GM20000 (cell line): ENCODE results near the gene LIN54.
"Not testable (repeated sequence)": the region's sequence is repeated elsewhere in the genome, so short reads cannot be mapped to it uniquely, and the experiment has no call there.

Experiments
- DNase-seq: peaks from one replicate; pipeline ENCODE4 v3.0.0; 2012; ENCODE audit warnings: low spot score
- CTCF ChIP-seq: IDR thresholded peaks from 2 replicates; pipeline ENCODE4 v1.5.1; 2012; ENCODE audit warnings: mild to moderate bottlenecking, control low read depth; ENCODE audit errors: extremely low read depth, missing control alignments

The LIN54 gene

GRCh38 chr4:83010522-83011318 is at the start of gene LIN54:
Gene LIN54, minus strand, starts transcription at chr4:83010823. Its CDS starts 25,979 bp downstream, at chr4:82984844.
- DNase-seq: peak; percentile 88
- no peak for TF ChIP-seq CTCF

- DNase-seq: peak; percentile 14
- no peak for TF ChIP-seq CTCF
These were observed 44.3 kb upstream of the LIN54 start for GRCh38 chr4:83054928-83055327.

GRCh38 chr4:83048781-83049180 is 38.2 kb upstream of the LIN54 start:
- not testable (repeated sequence) for DNase-seq

GRCh38 chr4:83046693-83047473 is 36.3 kb upstream of the LIN54 start:
- DNase-seq: no peak
- no peak for TF ChIP-seq CTCF

GRCh38 chr4:83043801-83044407 is 33.3 kb upstream of the LIN54 start:
- no peak for DNase-seq
- no peak for TF ChIP-seq CTCF

- not testable (repeated sequence) for DNase-seq
These were observed 32.5 kb upstream of the LIN54 start for GRCh38 chr4:83043157-83043556.

- DNase-seq: no peak
- TF ChIP-seq CTCF: no peak
These were observed 29.6 kb upstream of the LIN54 start for GRCh38 chr4:83040269-83040668.

- no peak for TF ChIP-seq CTCF
- DNase-seq: no peak
These were observed 26.5 kb upstream of the LIN54 start for GRCh38 chr4:83036991-83037665.
